ENCODE measurements around the gene SASH1.

The SASH1 gene

DNA sequence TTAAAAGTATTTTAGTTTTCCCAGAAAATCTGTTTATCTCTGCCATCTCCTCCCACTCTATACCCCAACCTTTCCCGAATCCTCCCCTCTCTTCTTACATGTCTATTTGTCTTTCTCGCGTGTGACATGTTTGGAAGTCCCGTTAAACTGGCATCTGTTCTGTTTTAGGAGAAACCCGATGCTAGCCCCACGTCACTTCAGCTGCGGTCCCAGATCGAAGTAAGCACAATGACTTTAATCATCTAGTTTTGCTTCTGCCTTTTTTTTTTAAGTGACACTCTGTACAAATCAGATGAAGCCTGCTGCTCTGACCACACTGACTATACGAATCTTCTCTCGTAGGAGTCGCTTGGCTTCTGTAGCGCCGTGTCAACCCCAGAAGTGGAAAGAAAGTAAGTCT, 97.4 kb downstream of the SASH1 start:
- DNase-seq = no peak

GRCh38 chr6:148440877-148441453, 98.3 kb downstream of the SASH1 start:
- no peak for DNase-seq

- DNase-seq = no peak
Observed at GRCh38 chr6:148441454-148441911, 98.8 kb downstream of the SASH1 start.

- no peak for DNase-seq
Observed at GRCh38 chr6:148443798-148444560, 101.3 kb downstream of the SASH1 start.

DNA sequence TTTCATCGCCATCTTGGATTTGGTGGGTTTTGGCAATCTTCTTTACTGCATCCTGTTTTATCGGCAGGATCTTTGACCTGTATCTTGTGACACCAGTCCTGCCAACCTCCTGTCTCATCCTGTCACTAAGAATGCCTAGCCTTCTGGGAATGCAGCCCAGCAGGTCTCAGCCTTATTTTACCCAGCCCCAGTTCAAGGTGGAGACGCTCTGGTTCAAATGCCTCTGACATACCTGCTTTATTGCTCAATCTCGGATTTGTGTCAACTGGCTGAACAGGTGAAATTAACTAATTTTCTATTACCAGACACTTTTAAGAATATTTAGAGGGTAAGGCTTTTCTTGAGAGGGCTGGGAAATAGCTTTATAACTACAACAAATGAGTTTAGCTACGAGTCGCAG, 102.5 kb downstream of the SASH1 start:
- DNase-seq = no peak

GRCh38 chr6:148445620-148446019, 103.0 kb downstream of the SASH1 start:
- DNase-seq = no peak

- DNase-seq = no peak
Observed at GRCh38 chr6:148446681-148447080, 104.0 kb downstream of the SASH1 start.

DNA sequence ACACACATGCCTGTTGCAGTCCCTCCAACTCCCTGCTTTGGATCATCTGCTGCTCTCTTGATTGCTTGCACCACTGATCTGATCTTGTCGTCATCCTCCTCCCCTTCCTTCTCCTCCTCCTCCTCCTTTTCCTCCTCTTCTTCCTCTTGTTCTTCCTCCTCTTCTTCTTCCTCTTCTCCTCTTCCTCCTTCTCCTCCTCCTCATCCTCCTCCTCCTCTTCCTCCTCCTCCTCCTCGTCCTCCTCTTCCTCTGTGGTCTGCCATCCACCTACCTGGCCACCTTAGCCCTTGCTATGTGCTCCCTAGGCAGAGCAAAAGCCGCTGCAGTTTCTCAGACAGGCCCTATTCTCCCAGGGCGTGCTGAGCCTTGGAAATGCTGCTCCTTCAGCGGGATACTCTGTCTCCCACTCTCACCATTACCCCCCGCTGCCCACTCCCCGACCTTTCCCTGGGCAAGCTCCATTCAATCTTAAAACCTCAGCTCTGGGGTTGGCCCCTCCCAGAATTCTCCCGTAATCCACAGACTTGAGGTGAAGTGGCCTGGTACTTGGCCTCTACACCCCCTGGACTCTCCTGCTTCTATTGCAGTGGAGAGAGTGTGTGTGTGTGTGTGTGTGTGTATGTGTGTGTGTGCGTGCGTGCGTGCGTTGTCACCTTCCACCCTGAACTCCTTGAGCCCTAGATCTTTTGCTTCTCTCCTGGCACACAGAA, 105.0 kb downstream of the SASH1 start:
- no peak for DNase-seq

- DNase-seq = no peak
Observed at GRCh38 chr6:148448369-148449012, 105.9 kb downstream of the SASH1 start.

DNA sequence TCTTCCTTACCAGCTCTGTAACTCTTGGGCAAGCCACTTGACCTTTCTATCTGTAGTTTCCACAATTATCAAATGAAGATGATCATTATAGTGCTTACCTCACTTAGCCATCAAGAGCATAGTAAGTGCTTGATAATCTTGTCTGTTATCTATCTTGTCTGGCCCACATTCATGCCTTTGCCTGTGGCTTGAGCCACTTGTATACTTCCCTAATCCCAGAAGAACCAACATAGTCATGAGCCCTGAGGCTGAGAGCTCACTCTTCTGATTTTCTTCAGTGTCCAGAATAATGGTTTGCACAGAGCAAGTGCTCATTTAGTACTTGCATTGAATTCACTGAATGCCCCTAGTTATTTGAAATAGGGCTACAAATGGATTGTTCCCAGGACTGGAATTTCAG, 108.2 kb downstream of the SASH1 start:
- no peak for DNase-seq

DNA sequence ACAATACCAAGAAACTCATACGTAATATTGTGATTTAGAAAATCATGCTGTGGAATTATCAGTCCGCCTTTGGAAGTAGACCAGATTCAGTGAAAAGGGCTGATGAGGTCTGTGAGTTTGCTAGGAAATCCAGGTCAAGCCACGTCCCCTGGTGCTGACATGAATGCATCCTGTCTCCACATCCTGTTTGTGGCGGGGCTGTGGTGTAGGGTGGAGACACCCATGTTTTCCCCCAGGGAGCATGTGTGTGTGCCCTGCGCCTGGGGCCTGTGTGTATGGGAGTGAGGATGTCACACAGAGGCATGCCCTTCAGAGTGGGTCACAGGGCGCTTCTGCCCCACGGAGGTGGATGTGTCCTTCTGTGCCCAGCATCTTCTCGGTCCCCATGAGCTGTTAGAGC, 109.1 kb downstream of the SASH1 start:
- no peak for DNase-seq

DNA sequence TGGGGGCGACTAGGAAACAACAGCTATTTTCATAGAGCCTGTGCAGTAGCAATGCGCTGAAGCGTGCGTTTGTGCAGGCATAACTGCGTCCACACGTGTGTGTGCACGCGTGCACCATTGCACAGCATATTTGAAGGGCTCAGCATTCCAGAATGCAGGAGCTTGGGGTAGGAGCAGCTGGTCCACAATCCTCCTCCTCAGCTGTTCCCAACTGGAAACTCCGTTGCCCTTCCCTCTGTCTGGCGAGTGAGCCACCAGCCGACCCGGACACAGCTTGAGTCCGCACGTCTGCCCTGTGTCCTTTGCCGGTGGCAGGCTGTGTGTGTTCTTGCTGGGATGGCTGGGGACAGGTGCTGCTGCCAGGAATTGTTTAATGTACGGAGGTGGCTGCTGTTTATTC, 110.2 kb downstream of the SASH1 start:
- DNase-seq = no peak

DNA sequence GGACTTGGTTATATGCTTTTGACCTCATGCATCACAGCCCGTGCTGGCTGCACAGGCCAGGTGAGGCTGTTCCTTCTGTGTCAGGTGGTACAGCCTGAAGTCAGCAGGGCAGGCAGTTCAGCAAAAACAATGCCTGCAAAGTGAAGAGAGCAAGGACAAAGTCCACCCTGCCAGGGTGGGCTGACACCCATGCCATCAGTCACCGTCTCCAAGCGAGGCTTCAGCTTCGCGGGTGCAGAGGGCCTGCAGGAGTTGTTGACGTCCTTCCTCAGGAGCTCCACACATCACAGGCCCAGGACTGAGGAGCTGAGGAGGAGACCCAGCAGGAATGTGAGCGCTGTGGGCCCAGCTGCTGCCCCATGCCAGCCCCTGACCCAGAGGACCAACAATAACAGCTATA, 111.3 kb downstream of the SASH1 start:
- DNase-seq = no peak

DNA sequence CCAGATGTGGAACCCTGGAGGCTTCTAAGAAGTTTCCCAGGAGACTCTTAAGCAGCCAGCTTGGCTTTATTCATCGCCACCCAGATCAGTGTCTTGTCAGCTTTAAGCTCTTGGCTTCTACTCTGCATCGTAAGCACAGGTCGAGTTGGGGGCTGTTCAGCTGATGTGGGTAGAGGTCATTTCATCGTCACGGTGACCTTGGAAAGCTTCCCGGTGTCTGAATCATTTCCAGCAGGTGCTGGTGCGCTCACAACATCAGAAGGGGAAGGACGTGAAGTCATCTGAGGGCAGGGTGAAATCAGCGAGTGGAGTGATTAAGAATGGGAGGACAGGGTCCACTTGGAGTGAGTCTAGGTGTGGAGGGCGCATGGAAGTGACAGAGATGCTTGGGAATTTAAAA, 112.6 kb downstream of the SASH1 start:
- no peak for DNase-seq

DNA sequence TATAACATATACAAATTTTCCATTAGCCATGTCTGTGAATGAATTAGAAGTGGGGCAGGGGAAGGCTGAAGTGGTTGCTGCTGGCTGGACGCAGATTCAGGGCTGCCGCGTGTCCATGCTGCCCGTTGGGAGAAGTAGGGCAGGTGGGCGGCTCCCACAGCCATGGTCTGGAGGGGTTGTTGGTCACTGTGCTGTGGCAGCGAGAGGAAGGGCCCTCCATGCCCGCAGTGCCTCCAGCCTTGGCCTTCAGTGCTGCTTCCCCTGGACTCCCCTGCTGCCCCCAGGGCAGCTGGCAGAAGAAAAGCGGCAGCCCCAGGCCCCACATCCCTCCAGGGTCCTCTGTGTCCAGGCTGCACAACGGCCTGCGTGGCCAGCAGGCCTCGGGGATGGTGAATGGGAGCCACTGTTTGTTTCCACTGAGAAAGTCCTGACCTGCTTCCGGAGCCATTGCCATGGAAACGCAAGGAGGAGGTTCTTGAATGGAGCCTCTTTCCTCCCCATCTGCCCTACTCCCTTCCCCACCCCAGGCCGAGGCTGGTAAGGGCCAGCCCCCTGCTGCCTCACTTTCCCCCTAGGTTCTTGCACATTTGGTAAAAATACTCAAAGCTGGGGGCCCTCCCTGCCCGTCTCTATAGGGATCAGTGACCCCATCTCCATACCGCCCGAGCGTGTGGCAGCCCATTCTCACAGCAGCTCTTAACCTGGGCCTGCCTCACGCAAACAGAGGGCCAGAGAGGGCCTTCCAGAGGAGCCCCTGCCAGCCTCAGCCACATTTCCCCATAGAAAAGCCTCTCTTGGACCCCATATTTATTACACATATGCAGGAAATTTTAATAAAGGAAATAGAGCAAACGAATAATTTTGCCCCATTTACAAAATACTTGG, 113.3 kb downstream of the SASH1 start:
- no peak for DNase-seq

GRCh38 chr6:148457137-148457842, 114.7 kb downstream of the SASH1 start:
- no peak for DNase-seq

DNA sequence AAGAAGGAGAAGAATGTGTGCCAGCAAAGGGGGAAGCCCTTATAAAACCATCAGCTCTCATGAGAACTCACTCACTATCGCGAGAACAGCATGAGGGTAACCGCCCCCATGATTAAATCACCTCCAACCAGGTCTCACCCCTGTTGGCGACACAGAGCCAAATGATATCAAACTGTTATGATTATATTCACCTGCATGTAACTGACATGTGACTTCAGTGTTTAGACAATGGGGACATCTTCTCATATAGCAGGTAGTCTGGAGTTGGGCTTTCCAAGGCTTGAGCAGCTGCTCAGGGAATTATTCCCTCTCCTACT, 115.2 kb downstream of the SASH1 start:
- DNase-seq = no peak

DNA sequence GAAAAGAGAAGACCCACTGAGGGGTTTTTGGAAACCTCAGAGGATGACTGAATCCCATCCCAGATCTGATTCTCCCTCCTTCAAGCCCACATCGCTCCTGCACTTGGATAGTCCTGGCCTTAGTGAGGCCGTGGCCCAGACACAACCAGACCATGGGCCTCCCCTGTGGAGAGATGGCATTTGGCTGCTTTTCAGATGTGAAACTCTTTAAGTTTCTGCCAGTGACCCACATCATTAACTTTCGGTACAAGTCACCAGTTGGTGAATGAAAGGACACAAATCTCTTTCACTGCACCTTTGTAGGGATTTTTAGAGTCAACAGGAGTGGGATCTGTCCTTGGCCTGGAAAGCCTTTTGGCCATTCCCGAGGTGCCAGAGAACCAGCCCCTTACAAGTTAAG, 116.6 kb downstream of the SASH1 start:
- DNase-seq = no peak

GRCh38 chr6:148460876-148461646, 118.4 kb downstream of the SASH1 start:
- no peak for DNase-seq

- DNase-seq = no peak
Observed at GRCh38 chr6:148461986-148462577, 119.4 kb downstream of the SASH1 start.

DNA sequence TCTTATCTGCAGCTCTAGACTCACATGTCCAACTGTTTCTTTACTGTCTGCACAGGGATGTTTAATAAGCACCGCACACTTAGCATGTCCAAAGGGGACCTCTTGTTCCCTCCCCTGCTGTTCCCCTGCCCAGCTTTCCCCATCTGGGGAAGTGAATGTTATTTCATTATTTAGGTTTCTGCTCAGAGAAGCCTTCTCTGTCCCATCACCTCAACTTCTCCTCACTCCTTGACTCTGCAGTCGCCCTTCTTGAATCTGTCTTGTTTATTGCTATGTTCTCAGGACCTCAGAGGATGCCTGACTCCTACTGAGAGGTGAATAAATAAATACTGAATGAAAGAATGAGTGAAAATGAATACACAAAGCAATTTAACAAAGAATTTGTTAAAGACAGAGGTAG, 121.0 kb downstream of the SASH1 start:
- no peak for DNase-seq
